ENCODE results near the gene PANK4.

- no peak for TF ChIP-seq CBX2 (IDR thresholded peaks at IDR 0.05; ENCODE audit: insufficient read depth, low read length, poor library complexity, severe bottlenecking)
- TF ChIP-seq CBX8 (IDR thresholded peaks at IDR 0.05; ENCODE audit: borderline replicate concordance, extremely low read depth, low read depth, low read length, poor library complexity, severe bottlenecking) = no peak
- TF ChIP-seq BHLHE40 (IDR thresholded peaks at IDR 0.05; ENCODE audit: low read length) = no peak
- no peak for TF ChIP-seq BRCA1 (IDR thresholded peaks at IDR 0.05)
- no peak for TF ChIP-seq BRCA1 (CRISPR knock-in tag; IDR thresholded peaks at IDR 0.05)
Observed at GRCh38 chr1:2514863-2515762, 11.3 kb downstream of the PANK4 start.
